Measurements from ENCODE around the gene CCBE1. TPM values are rescaled to one million over a fixed set of nuclear protein-coding genes. Genes with fewer than 3 reads are reported as not detected.

CCBE1 gene
- total RNA-seq, 1 experiment from 2014 or later, result 0.09 TPM

GRCh38 chr18:59461171-59461570 is 236.1 kb downstream of the CCBE1 start:
- no TSS peak for BruUV-seq (replicated peaks)
- ChIA-PET CTCF (interaction anchor here (2.7 kb wide), 1 partner anchor 362 kb away, joined by 18 read pairs; no protein-coding TSS in a partner anchor), POLR2A (no interaction called here)
- Mint-ChIP-seq H3K27ac (ENCODE audit: unreplicated experiment) (no peak overlapping the region), H3K9me3 (ENCODE audit: unreplicated experiment) (no peaks in the 10 kb centered on the region), H3K4me1 (ENCODE audit: low read depth, unreplicated experiment) (no peaks in the 10 kb centered on the region), H3K36me3 (ENCODE audit: insufficient read depth, unreplicated experiment) (no peaks in the 10 kb centered on the region), H3K27me3 (ENCODE audit: insufficient read depth, unreplicated experiment) (peaks cover 7% of the 10 kb centered on the region), H3K4me3 (ENCODE audit: unreplicated experiment) (no peak overlapping the region)
- no peaks in the 10 kb centered on the region for H3K27me3 ChIP-seq (replicated peaks; ENCODE audit: control insufficient read depth, insufficient read depth, low read length)
- no peak for TF ChIP-seq CTCF (IDR thresholded peaks at IDR 0.05; ENCODE audit: insufficient read depth in 1 of 2, low read depth in 1 of 2, low read length in 1 of 2, severe bottlenecking in 1 of 2, unreplicated experiment in 1 of 2)
- no peak overlapping the region for H3K4me3 ChIP-seq (ENCODE audit: low read depth, low read length)
- no peaks in the 10 kb centered on the region for H3K4me1 ChIP-seq
- H3K36me3 ChIP-seq (ENCODE audit: control insufficient read depth, insufficient read depth, low read length), result no peaks in the 10 kb centered on the region
- H3K9me3 ChIP-seq, result no peaks in the 10 kb centered on the region
- intact Hi-C loops (cut with micrococcal nuclease; ENCODE audit: unreplicated experiment), result no loop called here
- DNase-seq, result no peak

- H3K4me1 Mint-ChIP-seq (ENCODE audit: low read depth, unreplicated experiment), result no peaks in the 10 kb centered on the region
- H3K4me1 ChIP-seq, result no peaks in the 10 kb centered on the region
- no peaks in the 10 kb centered on the region for H3K27me3 ChIP-seq (replicated peaks; ENCODE audit: control insufficient read depth, insufficient read depth, low read length)
- H3K27me3 Mint-ChIP-seq (ENCODE audit: insufficient read depth, unreplicated experiment), result peaks cover 7% of the 10 kb centered on the region
- no peak overlapping the region for H3K4me3 Mint-ChIP-seq (ENCODE audit: unreplicated experiment)
- H3K27ac Mint-ChIP-seq (ENCODE audit: unreplicated experiment), result no peak overlapping the region
- no TSS peak for BruUV-seq (replicated peaks)
- ChIA-PET CTCF (interaction anchor here (0.6 to 2.7 kb wide), 2 partner anchors 363 to 1064 kb away, joined by 3 to 18 read pairs; no protein-coding TSS in a partner anchor), POLR2A (no interaction called here)
- H3K4me3 ChIP-seq (ENCODE audit: low read depth, low read length), result no peak overlapping the region
- no peaks in the 10 kb centered on the region for H3K9me3 ChIP-seq
- no peak for TF ChIP-seq CTCF (IDR thresholded peaks at IDR 0.05; ENCODE audit: insufficient read depth in 1 of 2, low read depth in 1 of 2, low read length in 1 of 2, severe bottlenecking in 1 of 2, unreplicated experiment in 1 of 2)
- no peak for DNase-seq
- H3K36me3 ChIP-seq (ENCODE audit: control insufficient read depth, insufficient read depth, low read length), result no peaks in the 10 kb centered on the region
- intact Hi-C loops (cut with micrococcal nuclease; ENCODE audit: unreplicated experiment), result no loop called here
- H3K9me3 Mint-ChIP-seq (ENCODE audit: unreplicated experiment), result no peaks in the 10 kb centered on the region
- no peaks in the 10 kb centered on the region for H3K36me3 Mint-ChIP-seq (ENCODE audit: insufficient read depth, unreplicated experiment)
Measured at GRCh38 chr18:59460072-59460420, 237.2 kb downstream of the CCBE1 start.

- Mint-ChIP-seq H3K4me1 (ENCODE audit: low read depth, unreplicated experiment) (no peaks in the 10 kb centered on the region), H3K27me3 (ENCODE audit: insufficient read depth, unreplicated experiment) (peaks cover 7% of the 10 kb centered on the region), H3K36me3 (ENCODE audit: insufficient read depth, unreplicated experiment) (no peaks in the 10 kb centered on the region), H3K9me3 (ENCODE audit: unreplicated experiment) (no peaks in the 10 kb centered on the region), H3K27ac (ENCODE audit: unreplicated experiment) (no peak overlapping the region), H3K4me3 (ENCODE audit: unreplicated experiment) (no peak overlapping the region)
- TF ChIP-seq CTCF (IDR thresholded peaks at IDR 0.05; ENCODE audit: insufficient read depth in 1 of 2, low read depth in 1 of 2, low read length in 1 of 2, severe bottlenecking in 1 of 2, unreplicated experiment in 1 of 2), result peak in 1 of 2 experiments; percentile 46
- H3K4me3 ChIP-seq (ENCODE audit: low read depth, low read length), result no peak overlapping the region
- intact Hi-C loops (cut with micrococcal nuclease; ENCODE audit: unreplicated experiment), result loop anchor here (1.0 to 5.0 kb wide), 2 partner anchors 58 to 364 kb away; no protein-coding TSS in a partner anchor
- CTCF ChIA-PET, result interaction anchor here (0.5 to 2.7 kb wide), 4 partner anchors 57 to 1064 kb away, joined by 3 to 18 read pairs (median 3); no protein-coding TSS in a partner anchor
- no peaks in the 10 kb centered on the region for H3K36me3 ChIP-seq (ENCODE audit: control insufficient read depth, insufficient read depth, low read length)
- DNase-seq, result no peak
- no peaks in the 10 kb centered on the region for H3K9me3 ChIP-seq
- no peaks in the 10 kb centered on the region for H3K4me1 ChIP-seq
- no peaks in the 10 kb centered on the region for H3K27me3 ChIP-seq (replicated peaks; ENCODE audit: control insufficient read depth, insufficient read depth, low read length)
- POLR2A ChIA-PET, result no interaction called here
- BruUV-seq (replicated peaks), result no TSS peak
Measured at GRCh38 chr18:59459369-59460071, 237.7 kb downstream of the CCBE1 start.
